IPS-18a (cell line): Measurements from ENCODE around the gene SMC3.
"Not testable (repeated sequence)": the region's sequence is repeated elsewhere in the genome, so short reads cannot be mapped to it uniquely, and the experiment has no call there.

Experiments
- H3K27ac ChIP-seq: one replicate; pipeline ENCODE4 v1.5.1; 2013; ENCODE audit warnings: low read length
- H3K27me3 ChIP-seq: one replicate; pipeline ENCODE4 v1.6.1; 2013; ENCODE audit warnings: mild to moderate bottlenecking, low read length; ENCODE audit not compliant: control insufficient read depth, insufficient read depth
- H3K36me3 ChIP-seq: one replicate; pipeline ENCODE4 v1.6.1; 2013; ENCODE audit warnings: low read depth, low read length; ENCODE audit not compliant: control insufficient read depth
- H3K4me1 ChIP-seq: one replicate; pipeline ENCODE4 v1.6.1; 2013; ENCODE audit warnings: low read depth, low read length; ENCODE audit not compliant: control insufficient read depth
- H3K4me3 ChIP-seq: one replicate; pipeline ENCODE4 v1.5.1; 2013; ENCODE audit warnings: low read length
- H3K9ac ChIP-seq: one replicate; pipeline ENCODE4 v1.6.1; 2013; ENCODE audit warnings: mild to moderate bottlenecking, low read length, moderate library complexity
- H3K9me3 ChIP-seq: one replicate; pipeline ENCODE4 v1.6.1; 2013; ENCODE audit warnings: low read depth, low read length; ENCODE audit not compliant: control insufficient read depth

The SMC3 gene

DNA sequence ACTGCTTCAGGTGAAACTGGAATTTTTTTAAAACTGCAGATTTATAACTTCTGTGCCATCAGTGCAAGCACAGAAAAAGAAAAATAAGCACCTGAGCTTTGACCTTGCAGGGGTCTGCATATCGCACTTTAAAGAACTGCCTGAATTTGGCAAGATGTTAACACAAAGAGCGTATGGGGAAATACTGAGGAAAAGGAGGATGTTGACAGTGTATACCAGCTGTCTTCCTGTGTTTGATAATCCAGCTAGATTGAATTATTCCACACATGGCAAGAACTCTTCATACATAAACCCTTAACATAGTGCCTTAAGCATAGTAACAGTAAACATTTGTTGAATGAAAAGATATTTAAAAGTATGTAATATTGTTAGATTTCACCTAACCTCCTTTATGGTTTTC lies 30.0 kb downstream of the SMC3 start:
- Histone ChIP-seq H3K27ac (no peak overlapping the region), H3K36me3 (peaks cover 83% of the 10 kb centered on the region)

DNA sequence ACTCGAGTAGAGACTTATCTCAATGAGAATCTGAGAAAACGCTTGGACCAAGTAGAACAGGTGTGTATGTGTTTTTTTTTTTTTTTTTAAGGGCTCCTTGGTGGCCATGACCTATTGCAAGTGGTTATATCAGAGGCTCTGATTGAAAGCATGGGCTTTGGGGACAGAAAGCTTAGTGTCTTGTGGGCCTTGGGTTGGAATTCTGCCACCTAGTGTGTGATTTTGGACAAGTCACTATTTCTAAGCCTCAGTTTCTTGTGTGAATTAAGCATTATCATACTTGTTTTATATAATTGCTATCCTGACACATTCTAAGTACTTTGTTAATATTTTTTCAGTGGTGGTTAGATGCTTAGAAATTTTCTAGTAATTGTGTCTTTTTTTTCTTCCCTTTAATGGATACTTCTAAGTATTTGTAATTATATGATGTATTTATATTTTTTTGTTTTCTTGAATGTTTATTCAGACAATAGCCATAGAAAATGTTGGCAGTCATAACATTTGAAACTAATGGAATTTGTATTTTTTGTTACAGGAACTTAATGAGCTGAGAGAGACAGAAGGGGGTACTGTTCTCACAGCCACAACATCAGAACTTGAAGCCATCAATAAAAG lies 33.1 kb downstream of the SMC3 start:
- Histone ChIP-seq H3K9ac (no peak overlapping the region), H3K27ac (no peak overlapping the region), H3K36me3 (peaks cover 86% of the 10 kb centered on the region)

More for the DNA sequence above, 30.0 kb downstream of the SMC3 start:
- Histone ChIP-seq H3K9ac (no peak overlapping the region), H3K27me3 (no peaks in the 10 kb centered on the region), H3K4me1 (no peaks in the 10 kb centered on the region), H3K4me3 (no peak overlapping the region), H3K9me3 (no peaks in the 10 kb centered on the region)

DNA sequence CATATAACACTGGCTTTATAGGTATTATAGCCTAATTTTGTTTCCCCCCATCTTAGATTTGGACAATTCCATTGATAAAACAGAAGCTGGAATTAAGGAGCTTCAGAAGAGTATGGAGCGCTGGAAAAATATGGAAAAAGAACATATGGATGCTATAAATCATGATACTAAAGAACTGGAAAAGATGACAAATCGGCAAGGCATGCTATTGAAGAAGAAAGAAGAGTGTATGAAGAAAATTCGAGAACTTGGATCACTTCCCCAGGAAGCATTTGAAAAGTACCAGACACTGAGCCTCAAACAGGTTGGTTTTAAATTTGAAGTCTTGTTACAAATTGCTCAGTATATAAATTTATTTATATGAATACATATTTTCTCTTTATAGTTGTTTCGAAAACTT lies 34.1 kb downstream of the SMC3 start:
- Histone ChIP-seq H3K27me3 (no peaks in the 10 kb centered on the region), H3K9me3 (no peaks in the 10 kb centered on the region), H3K36me3 (peaks cover 83% of the 10 kb centered on the region)

More for the DNA sequence above, 33.1 kb downstream of the SMC3 start:
- Histone ChIP-seq H3K4me3 (no peak overlapping the region), H3K9me3 (no peaks in the 10 kb centered on the region), H3K27me3 (no peaks in the 10 kb centered on the region), H3K4me1 (no peaks in the 10 kb centered on the region)

GRCh38 chr10:110608087-110608486 lies 40.6 kb downstream of the SMC3 start:
- Histone ChIP-seq H3K4me1 (peaks cover 18% of the 10 kb centered on the region), H3K36me3 (peaks cover 30% of the 10 kb centered on the region), H3K9ac (no peak overlapping the region), H3K9me3 (no peaks in the 10 kb centered on the region), H3K27me3 (no peaks in the 10 kb centered on the region), H3K27ac (no peak overlapping the region), H3K4me3 (no peak overlapping the region)

More for the DNA sequence above, 34.1 kb downstream of the SMC3 start:
- no peaks in the 10 kb centered on the region for H3K4me1 ChIP-seq
- no peak overlapping the region for H3K27ac ChIP-seq
- no peak overlapping the region for H3K4me3 ChIP-seq
- H3K9ac ChIP-seq = no peak overlapping the region

DNA sequence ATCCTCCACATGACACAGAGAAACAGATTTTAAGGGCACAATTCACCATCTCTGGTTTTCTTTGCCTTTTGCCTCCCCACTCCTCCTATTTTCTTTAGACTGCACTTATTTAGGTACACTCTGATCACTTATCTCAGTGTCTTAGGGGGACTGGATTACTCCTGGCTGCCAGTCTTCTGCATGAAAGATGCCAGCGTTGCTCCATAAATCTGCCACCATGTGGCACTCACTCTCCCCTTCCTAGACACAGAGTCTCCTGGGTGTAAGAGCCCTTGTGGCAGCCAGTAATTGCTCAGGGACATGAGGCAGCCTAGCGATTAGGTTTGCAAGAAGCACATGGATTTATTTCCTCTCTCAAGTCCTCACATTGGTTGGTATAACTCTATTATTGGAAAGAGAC lies 42.1 kb downstream of the SMC3 start:
- Histone ChIP-seq H3K36me3 (peaks cover 16% of the 10 kb centered on the region), H3K4me3 (no peak overlapping the region), H3K9ac (no peak overlapping the region), H3K9me3 (no peaks in the 10 kb centered on the region), H3K4me1 (peaks cover 18% of the 10 kb centered on the region), H3K27me3 (no peaks in the 10 kb centered on the region), H3K27ac (no peak overlapping the region)

GRCh38 chr10:110610308-110610774 lies 42.8 kb downstream of the SMC3 start:
- H3K9ac ChIP-seq = no peak overlapping the region
- H3K4me1 ChIP-seq = peaks cover 18% of the 10 kb centered on the region
- H3K36me3 ChIP-seq = peaks cover 9% of the 10 kb centered on the region

GRCh38 chr10:110610781-110611180 lies 43.3 kb downstream of the SMC3 start:
- H3K36me3 ChIP-seq, H3K27ac ChIP-seq, H3K4me3 ChIP-seq, H3K27me3 ChIP-seq, H3K9me3 ChIP-seq, H3K9ac ChIP-seq: not testable (repeated sequence)
- peaks cover 18% of the 10 kb centered on the region for H3K4me1 ChIP-seq

More at GRCh38 chr10:110610308-110610774, 42.8 kb downstream of the SMC3 start:
- no peaks in the 10 kb centered on the region for H3K27me3 ChIP-seq
- H3K9me3 ChIP-seq = no peaks in the 10 kb centered on the region
- no peak overlapping the region for H3K4me3 ChIP-seq
- no peak overlapping the region for H3K27ac ChIP-seq

DNA sequence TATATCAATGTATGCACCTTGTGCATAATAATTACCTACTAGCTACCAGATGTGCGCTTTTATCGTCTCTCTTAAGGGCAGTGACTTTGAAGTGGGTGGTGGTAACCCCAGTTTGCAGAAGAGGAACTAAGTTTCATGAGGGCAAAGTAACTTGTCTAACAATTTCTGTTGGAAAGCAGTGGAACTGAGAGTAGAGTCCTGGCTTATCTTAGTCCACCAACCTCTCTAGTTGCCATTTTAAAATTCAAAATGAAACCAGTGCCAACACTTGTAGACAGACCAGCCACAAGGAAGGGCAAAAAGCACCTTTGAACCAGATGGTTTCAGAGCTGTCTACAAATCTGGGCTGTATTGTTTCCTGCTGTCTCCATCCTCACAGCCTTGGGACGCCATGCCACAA lies 44.6 kb downstream of the SMC3 start:
- H3K4me3 ChIP-seq = no peak overlapping the region
- no peak overlapping the region for H3K27ac ChIP-seq
- H3K9ac ChIP-seq = no peak overlapping the region
- H3K36me3 ChIP-seq = no peaks in the 10 kb centered on the region
- H3K9me3 ChIP-seq = no peaks in the 10 kb centered on the region
- no peaks in the 10 kb centered on the region for H3K27me3 ChIP-seq
- H3K4me1 ChIP-seq = peaks cover 18% of the 10 kb centered on the region

DNA sequence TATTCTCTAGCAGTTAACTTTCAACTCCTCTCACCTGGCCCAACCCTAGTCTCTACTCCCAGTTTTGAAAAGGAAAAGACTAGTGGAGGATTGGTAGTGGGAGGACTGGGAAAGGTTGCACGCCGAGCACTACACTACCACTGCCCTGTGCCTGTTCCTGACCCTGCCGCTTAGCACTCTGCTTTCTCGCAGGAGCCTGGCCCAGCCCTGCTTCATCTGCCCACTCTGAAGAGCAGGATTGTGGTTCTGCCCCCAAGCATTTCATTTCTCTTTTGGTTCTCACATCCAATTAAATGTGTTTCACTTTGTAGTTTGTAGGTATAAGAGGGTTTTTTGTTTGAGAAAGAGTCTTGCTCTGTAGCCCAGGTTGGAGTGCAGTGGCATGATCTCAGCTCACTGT lies 45.1 kb downstream of the SMC3 start:
- Histone ChIP-seq H3K27ac (no peak overlapping the region), H3K4me3 (no peak overlapping the region), H3K9me3 (no peaks in the 10 kb centered on the region), H3K9ac (no peak overlapping the region), H3K27me3 (no peaks in the 10 kb centered on the region), H3K36me3 (no peaks in the 10 kb centered on the region), H3K4me1 (peaks cover 18% of the 10 kb centered on the region)

DNA sequence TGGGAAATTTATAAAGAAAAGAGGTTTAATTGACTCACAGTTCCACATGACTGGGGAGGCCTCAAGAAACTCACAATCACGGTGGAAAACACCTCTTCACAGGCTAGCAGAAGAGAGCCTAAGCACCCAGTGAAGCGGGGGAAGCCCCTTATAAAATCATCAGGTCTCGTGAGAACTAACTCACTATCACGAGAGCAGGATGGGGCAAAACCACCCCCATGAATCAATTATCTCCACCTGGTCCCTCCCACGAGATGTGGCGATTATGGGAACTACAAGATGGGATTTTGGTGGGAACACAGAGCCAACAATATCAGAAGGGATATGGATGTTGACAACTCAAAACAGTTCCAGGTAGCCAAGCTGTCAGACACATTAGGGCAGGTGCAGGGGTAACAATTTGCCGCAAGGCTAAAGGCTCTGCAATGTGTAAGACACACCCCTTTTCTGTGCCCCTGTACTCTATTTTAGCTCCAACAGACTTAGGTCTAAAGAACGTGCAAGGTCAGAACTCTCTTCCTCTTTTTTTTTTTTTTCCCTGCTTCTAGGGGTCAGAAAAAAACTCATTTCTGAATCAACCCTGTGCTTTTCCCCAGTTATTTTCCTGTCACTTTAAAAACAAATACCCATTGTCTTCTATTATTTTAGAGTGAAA lies 46.0 kb downstream of the SMC3 start:
- Histone ChIP-seq H3K9me3 (no peaks in the 10 kb centered on the region), H3K4me1 (peaks cover 18% of the 10 kb centered on the region), H3K4me3 (no peak overlapping the region), H3K27me3 (no peaks in the 10 kb centered on the region), H3K27ac (no peak overlapping the region), H3K9ac (no peak overlapping the region), H3K36me3 (no peaks in the 10 kb centered on the region)

DNA sequence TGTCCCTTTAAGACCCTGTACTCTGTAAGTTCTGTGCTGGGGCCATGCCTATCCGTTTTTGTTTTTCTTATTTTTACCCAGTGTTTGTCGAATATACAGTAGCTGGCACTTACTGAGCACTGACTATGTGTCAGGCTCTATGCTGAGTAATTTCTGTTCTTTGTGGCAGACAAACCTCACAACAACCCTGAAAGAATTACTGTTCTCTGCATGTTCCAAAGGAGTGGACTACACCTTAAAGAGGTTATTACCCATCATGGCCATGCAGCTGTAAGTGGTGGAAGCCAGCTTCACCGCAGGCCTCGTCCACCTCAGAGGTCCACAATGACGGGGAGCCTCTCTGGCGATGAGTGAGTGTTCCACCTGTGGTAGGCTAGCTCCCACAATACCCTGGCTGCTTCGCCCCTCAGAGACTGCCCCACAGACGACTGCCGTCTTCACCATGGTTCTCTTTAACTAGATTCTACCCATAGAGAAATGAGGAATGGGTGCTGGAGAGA lies 46.6 kb downstream of the SMC3 start:
- peaks cover 18% of the 10 kb centered on the region for H3K4me1 ChIP-seq
- H3K27me3 ChIP-seq = no peaks in the 10 kb centered on the region
- no peak overlapping the region for H3K4me3 ChIP-seq
- no peaks in the 10 kb centered on the region for H3K36me3 ChIP-seq
- H3K27ac ChIP-seq = no peak overlapping the region
- no peak overlapping the region for H3K9ac ChIP-seq
- H3K9me3 ChIP-seq = no peaks in the 10 kb centered on the region
